HepG2 (cell line): ENCODE measurements around the gene DNAJB11. TPM values are rescaled to one million over a fixed set of nuclear protein-coding genes. Genes with fewer than 3 reads are reported as not detected.

Experiments
- CREB1 ChIP-seq, 2 experiments: fragments of 450-650 bp in 1 of 2; IDR thresholded peaks; 2 replicates each; pipeline ENCODE4 v1.6.1; 2016 to 2017; ENCODE audit warnings: control low read depth in 1 of 2, mild to moderate bottlenecking in 1 of 2, missing compliant biosample characterization in 1 of 2, missing genetic modification characterization in 1 of 2
- DNMT3B ChIP-seq: conservative IDR thresholded peaks from 2 replicates; pipeline ENCODE4 v1.6.1; 2016; ENCODE audit warnings: missing biosample characterization, control low read depth
- ELF3 ChIP-seq: IDR thresholded peaks from 2 replicates; pipeline ENCODE4 v1.6.1; 2016; ENCODE audit warnings: missing genetic modification reagents, missing compliant biosample characterization
- ESRRA ChIP-seq: sonication (generic); formaldehyde crosslinking; IDR thresholded peaks from 2 replicates; pipeline ENCODE4 v1.5.1; 2020; ENCODE audit warnings: mild to moderate bottlenecking, low read depth, missing genetic modification reagents
- MED1 ChIP-seq: sonication (generic); formaldehyde crosslinking; IDR thresholded peaks from 2 replicates; pipeline ENCODE4 v1.4.0; 2020; ENCODE audit warnings: missing genetic modification reagents
- MED8 ChIP-seq: sonication (generic); formaldehyde crosslinking; IDR thresholded peaks from 2 replicates; pipeline ENCODE4 v1.8.1; 2023; ENCODE audit warnings: mild to moderate bottlenecking, missing genetic modification reagents; ENCODE audit not compliant: insufficient replicate concordance
- MTF2 ChIP-seq: sonication (generic); formaldehyde crosslinking; IDR thresholded peaks from 2 replicates; pipeline ENCODE4 v1.5.0; 2020; ENCODE audit warnings: missing genetic modification reagents, borderline replicate concordance
- NCOA1 ChIP-seq: sonication (generic); formaldehyde crosslinking; IDR thresholded peaks from 2 replicates; pipeline ENCODE4 v1.9.0; 2021; ENCODE audit warnings: missing genetic modification reagents
- PHF21A ChIP-seq: sonication (generic); formaldehyde crosslinking; IDR thresholded peaks from 2 replicates; pipeline ENCODE4 v1.5.0; 2020; ENCODE audit warnings: mild to moderate bottlenecking, missing genetic modification reagents
- POGZ ChIP-seq: sonication (generic); formaldehyde crosslinking; IDR thresholded peaks from 2 replicates; pipeline ENCODE4 v1.4.0; 2020; ENCODE audit warnings: mild to moderate bottlenecking, missing genetic modification reagents
- POLR2G ChIP-seq: fragments of 200-400 bp; formaldehyde crosslinking; IDR thresholded peaks from 2 replicates; pipeline ENCODE4 v1.6.1; 2018; ENCODE audit warnings: mild to moderate bottlenecking, low read depth, low read length, moderate library complexity
- RBFOX2 ChIP-seq: fragments of 200-400 bp; formaldehyde crosslinking; IDR thresholded peaks from 2 replicates; pipeline ENCODE4 v1.6.1; 2017; ENCODE audit warnings: low read depth, mild to moderate bottlenecking, low read length
- SALL1 ChIP-seq: sonication (generic); formaldehyde crosslinking; IDR thresholded peaks from 2 replicates; pipeline ENCODE4 v1.8.0; 2022; ENCODE audit warnings: mild to moderate bottlenecking, missing genetic modification reagents
- THAP11 ChIP-seq: IDR thresholded peaks from 2 replicates; pipeline ENCODE4 v1.6.1; 2016; ENCODE audit warnings: missing biosample characterization, missing genetic modification reagents
- ZNF792 ChIP-seq: IDR thresholded peaks from 2 replicates; pipeline ENCODE4 v1.6.1; 2016
- polyA plus RNA-seq, 8 experiments: library from polyadenylated mRNA; depleted of rRNA in 3 of 8; stranded (reverse) in 7 of 8; unstranded in 1 of 8; fragments of >200 nt; fragmentation: Illumina TruSeq in 4 of 8; extraction: Trizol in 4 of 8; gene quantifications; 2 replicates each; pipeline versions ENCODE4 v1.2.1 to v1.2.3, GENCODE V29; 2011 to 2016; ENCODE audit warnings: low read depth in 4 of 8, missing spikeins in 1 of 8, mixed read lengths in 1 of 8; ENCODE audit not compliant: insufficient read depth in 1 of 8
- total RNA-seq, 5 experiments: library from RNA; depleted of rRNA; stranded (reverse); fragments of >200 nt; fragmentation: Illumina TruSeq; extraction: Trizol; gene quantifications; 2 replicates each; pipeline ENCODE4 v1.2.3, GENCODE V29; 2016; ENCODE audit warnings: low read depth in 1 of 5
- TF ChIP-seq, protein P1 (sequence below): sonication (generic); IDR thresholded peaks from 2 replicates; pipeline ENCODE4 v1.6.1; 2016; ENCODE audit warnings: low read depth, borderline replicate concordance
- TF ChIP-seq, protein P2 (sequence below): sonication (generic); formaldehyde crosslinking; IDR thresholded peaks from 2 replicates; pipeline ENCODE4 v1.4.0; 2020; ENCODE audit warnings: missing genetic modification reagents
- TF ChIP-seq, protein P3 (sequence below): sonication (generic); formaldehyde crosslinking; conservative IDR thresholded peaks from 2 replicates; pipeline ENCODE4 v1.8.0; 2022; ENCODE audit warnings: missing genetic modification reagents
- TF ChIP-seq, protein P4 (sequence below), 2 experiments: sonication (generic) in 1 of 2; formaldehyde crosslinking in 1 of 2; IDR thresholded peaks; 2 replicates each; pipeline versions ENCODE4 v1.6.1 to v1.9.0; 2014 to 2022; ENCODE audit warnings: antibody characterized with exemption in 1 of 2, borderline replicate concordance in 1 of 2, inconsistent platforms in 1 of 2, low read depth in 1 of 2, missing genetic modification reagents in 1 of 2

The DNAJB11 gene
- total and polyA plus RNA-seq, 2 of the 13 experiments (the other 11 are each of a cell fraction or from before 2014, with no cell fraction given), result 41.0 to 132 TPM

DNA sequence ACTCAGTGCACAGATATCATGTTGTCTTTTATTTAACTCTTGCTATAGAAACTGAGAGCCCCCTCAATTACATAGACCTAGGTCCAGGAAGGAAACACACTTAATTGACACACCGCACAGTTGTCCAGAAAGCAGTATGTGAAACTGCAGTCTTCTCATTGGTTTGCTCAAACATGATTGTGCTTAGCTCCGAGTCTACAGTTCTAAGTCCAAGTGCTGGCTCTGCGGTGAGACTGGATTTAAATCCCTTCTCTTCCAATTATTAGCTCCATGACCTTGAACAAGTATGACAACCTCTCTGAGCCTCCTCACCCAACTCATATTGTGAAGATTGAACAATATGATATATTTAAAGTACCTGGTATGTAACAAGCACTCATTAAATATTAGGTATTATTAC, 23.3 kb downstream of the DNAJB11 start (continued):
- peak; percentile 13; the same call in 1 of the 2 replicates for TF ChIP-seq RBFOX2
- TF ChIP-seq ESRRA (CRISPR knock-in tag), result peak; percentile 52; the same call in 1 of the 2 replicates
- 0 out of 2 replicates have a peak, but pooled peaks have one; percentile 5 for TF ChIP-seq THAP11 (CRISPR knock-in tag)
- TF ChIP-seq, protein P1, sequence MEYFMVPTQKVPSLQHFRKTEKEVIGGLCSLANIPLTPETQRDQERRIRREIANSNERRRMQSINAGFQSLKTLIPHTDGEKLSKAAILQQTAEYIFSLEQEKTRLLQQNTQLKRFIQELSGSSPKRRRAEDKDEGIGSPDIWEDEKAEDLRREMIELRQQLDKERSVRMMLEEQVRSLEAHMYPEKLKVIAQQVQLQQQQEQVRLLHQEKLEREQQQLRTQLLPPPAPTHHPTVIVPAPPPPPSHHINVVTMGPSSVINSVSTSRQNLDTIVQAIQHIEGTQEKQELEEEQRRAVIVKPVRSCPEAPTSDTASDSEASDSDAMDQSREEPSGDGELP, result 0 out of 2 replicates have a peak, but pooled peaks have one; percentile 2
- TF ChIP-seq MED8 (CRISPR knock-in tag), result peak; percentile 29
- TF ChIP-seq POGZ (CRISPR knock-in tag), result peak; percentile 38; the same call in 1 of the 2 replicates
- TF ChIP-seq POLR2G, result 0 out of 2 replicates have a peak, but pooled peaks have one; percentile 35
- TF ChIP-seq MED1 (CRISPR knock-in tag), result peak; percentile 82; the same call in 1 of the 2 replicates
- TF ChIP-seq NCOA1, result 0 out of 2 replicates have a peak, but pooled peaks have one; percentile 34
- TF ChIP-seq, protein P2, sequence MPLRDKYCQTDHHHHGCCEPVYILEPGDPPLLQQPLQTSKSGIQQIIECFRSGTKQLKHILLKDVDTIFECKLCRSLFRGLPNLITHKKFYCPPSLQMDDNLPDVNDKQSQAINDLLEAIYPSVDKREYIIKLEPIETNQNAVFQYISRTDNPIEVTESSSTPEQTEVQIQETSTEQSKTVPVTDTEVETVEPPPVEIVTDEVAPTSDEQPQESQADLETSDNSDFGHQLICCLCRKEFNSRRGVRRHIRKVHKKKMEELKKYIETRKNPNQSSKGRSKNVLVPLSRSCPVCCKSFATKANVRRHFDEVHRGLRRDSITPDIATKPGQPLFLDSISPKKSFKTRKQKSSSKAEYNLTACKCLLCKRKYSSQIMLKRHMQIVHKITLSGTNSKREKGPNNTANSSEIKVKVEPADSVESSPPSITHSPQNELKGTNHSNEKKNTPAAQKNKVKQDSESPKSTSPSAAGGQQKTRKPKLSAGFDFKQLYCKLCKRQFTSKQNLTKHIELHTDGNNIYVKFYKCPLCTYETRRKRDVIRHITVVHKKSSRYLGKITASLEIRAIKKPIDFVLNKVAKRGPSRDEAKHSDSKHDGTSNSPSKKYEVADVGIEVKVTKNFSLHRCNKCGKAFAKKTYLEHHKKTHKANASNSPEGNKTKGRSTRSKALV, result no peak
- TF ChIP-seq CREB1 (IDR thresholded peaks at IDR 0.05), result no peak
- peak; percentile 44 for TF ChIP-seq CREB1 (CRISPR knock-in tag; IDR thresholded peaks at IDR 0.05)
- TF ChIP-seq MTF2 (CRISPR knock-in tag), result no peak
- TF ChIP-seq ELF3 (CRISPR knock-in tag), result peak; percentile 44
- 0 out of 2 replicates have a peak, but pooled peaks have one; percentile 5 for TF ChIP-seq ZNF792 (CRISPR knock-in tag)
- TF ChIP-seq SALL1 (CRISPR knock-in tag), result 0 out of 2 replicates have a peak, but pooled peaks have one; percentile 16
- peak; percentile 36; the same call in 1 of the 2 replicates for TF ChIP-seq PHF21A (CRISPR knock-in tag)
- TF ChIP-seq, protein P3, sequence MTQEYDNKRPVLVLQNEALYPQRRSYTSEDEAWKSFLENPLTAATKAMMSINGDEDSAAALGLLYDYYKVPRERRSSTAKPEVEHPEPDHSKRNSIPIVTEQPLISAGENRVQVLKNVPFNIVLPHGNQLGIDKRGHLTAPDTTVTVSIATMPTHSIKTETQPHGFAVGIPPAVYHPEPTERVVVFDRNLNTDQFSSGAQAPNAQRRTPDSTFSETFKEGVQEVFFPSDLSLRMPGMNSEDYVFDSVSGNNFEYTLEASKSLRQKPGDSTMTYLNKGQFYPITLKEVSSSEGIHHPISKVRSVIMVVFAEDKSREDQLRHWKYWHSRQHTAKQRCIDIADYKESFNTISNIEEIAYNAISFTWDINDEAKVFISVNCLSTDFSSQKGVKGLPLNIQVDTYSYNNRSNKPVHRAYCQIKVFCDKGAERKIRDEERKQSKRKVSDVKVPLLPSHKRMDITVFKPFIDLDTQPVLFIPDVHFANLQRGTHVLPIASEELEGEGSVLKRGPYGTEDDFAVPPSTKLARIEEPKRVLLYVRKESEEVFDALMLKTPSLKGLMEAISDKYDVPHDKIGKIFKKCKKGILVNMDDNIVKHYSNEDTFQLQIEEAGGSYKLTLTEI (CRISPR knock-in tag), result no peak
- TF ChIP-seq DNMT3B (CRISPR knock-in tag), result peak; percentile 50; the same call in 1 of the 2 replicates
- TF ChIP-seq, protein P4, sequence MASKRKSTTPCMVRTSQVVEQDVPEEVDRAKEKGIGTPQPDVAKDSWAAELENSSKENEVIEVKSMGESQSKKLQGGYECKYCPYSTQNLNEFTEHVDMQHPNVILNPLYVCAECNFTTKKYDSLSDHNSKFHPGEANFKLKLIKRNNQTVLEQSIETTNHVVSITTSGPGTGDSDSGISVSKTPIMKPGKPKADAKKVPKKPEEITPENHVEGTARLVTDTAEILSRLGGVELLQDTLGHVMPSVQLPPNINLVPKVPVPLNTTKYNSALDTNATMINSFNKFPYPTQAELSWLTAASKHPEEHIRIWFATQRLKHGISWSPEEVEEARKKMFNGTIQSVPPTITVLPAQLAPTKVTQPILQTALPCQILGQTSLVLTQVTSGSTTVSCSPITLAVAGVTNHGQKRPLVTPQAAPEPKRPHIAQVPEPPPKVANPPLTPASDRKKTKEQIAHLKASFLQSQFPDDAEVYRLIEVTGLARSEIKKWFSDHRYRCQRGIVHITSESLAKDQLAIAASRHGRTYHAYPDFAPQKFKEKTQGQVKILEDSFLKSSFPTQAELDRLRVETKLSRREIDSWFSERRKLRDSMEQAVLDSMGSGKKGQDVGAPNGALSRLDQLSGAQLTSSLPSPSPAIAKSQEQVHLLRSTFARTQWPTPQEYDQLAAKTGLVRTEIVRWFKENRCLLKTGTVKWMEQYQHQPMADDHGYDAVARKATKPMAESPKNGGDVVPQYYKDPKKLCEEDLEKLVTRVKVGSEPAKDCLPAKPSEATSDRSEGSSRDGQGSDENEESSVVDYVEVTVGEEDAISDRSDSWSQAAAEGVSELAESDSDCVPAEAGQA (IDR thresholded peaks at IDR 0.05; ENCODE audit: low read depth), result no peak
- TF ChIP-seq, protein P4 (CRISPR knock-in tag; IDR thresholded peaks at IDR 0.05; ENCODE audit: borderline replicate concordance), result no peak
- TF ChIP-seq, all 625 proteins: peak for 53
